HEK293T (cell line): ENCODE data around the gene ASIC5.

ENCODE experiments used
- CTCF ChIA-PET: fragments of 350-600 bp; formaldehyde crosslinking; extraction: SDS; loops from one replicate; lab custom pipeline; 2021; ENCODE audit warnings: antibody characterized with exemption, inconsistent platforms; lab: Yijun Ruan, JAX
- POLR2A ChIA-PET: fragments of 350-600 bp; formaldehyde crosslinking; extraction: SDS; loops from one replicate; lab custom pipeline; 2020; ENCODE audit warnings: antibody characterized with exemption, inconsistent platforms; lab: Yijun Ruan, JAX
- DNase-seq: peaks from one replicate; pipeline ENCODE4 v3.0.0; 2012; ENCODE audit warnings: mixed read lengths; ENCODE audit errors: extremely low spot score
- ARNT ChIP-seq: fragments of 450-650 bp; IDR thresholded peaks from 2 replicates; pipeline ENCODE4 v1.6.1; 2017; ENCODE audit warnings: mild to moderate bottlenecking
- BHLHE40 ChIP-seq: fragments of 450-650 bp; IDR thresholded peaks from 2 replicates; pipeline ENCODE4 v1.6.1; 2016; ENCODE audit warnings: mild to moderate bottlenecking, moderate library complexity, borderline replicate concordance
- CTBP1 ChIP-seq: fragments of 450-650 bp; IDR thresholded peaks from 2 replicates; pipeline ENCODE4 v1.6.1; 2016; ENCODE audit warnings: borderline replicate concordance
- ELF4 ChIP-seq: fragments of 450-650 bp; IDR thresholded peaks from 2 replicates; pipeline ENCODE4 v1.6.1; 2017; ENCODE audit warnings: antibody characterized with exemption
- FOXA1 ChIP-seq: fragments of 450-650 bp; IDR thresholded peaks from 2 replicates; pipeline ENCODE4 v1.6.1; 2016; ENCODE audit warnings: mild to moderate bottlenecking
- FOXK2 ChIP-seq: fragments of 450-650 bp; IDR thresholded peaks from 2 replicates; pipeline ENCODE4 v1.6.1; 2016; ENCODE audit warnings: mild to moderate bottlenecking
- FOXM1 ChIP-seq: fragments of 450-650 bp; IDR thresholded peaks from 2 replicates; pipeline ENCODE4 v1.6.1; 2017; ENCODE audit warnings: mild to moderate bottlenecking, borderline replicate concordance
- HDGF ChIP-seq: fragments of 450-650 bp; IDR thresholded peaks from 2 replicates; pipeline ENCODE4 v1.6.1; 2017; ENCODE audit warnings: antibody characterized with exemption, borderline replicate concordance
- L3MBTL2 ChIP-seq: fragments of 450-650 bp; conservative IDR thresholded peaks from 2 replicates; pipeline ENCODE4 v1.6.1; 2016; ENCODE audit warnings: mild to moderate bottlenecking
- LEF1 ChIP-seq: fragments of 450-650 bp; IDR thresholded peaks from 2 replicates; pipeline ENCODE4 v1.6.1; 2017; ENCODE audit warnings: mild to moderate bottlenecking, borderline replicate concordance
- NFRKB ChIP-seq: fragments of 450-650 bp; IDR thresholded peaks from 2 replicates; pipeline ENCODE4 v1.6.1; 2016; ENCODE audit warnings: mild to moderate bottlenecking, moderate library complexity
- SP1 ChIP-seq: fragments of 450-650 bp; IDR thresholded peaks from 2 replicates; pipeline ENCODE4 v1.6.1; 2017
- SUZ12 ChIP-seq: fragments of 450-650 bp; IDR thresholded peaks from 2 replicates; pipeline ENCODE4 v1.6.1; 2016; ENCODE audit warnings: mild to moderate bottlenecking
- TARDBP ChIP-seq: fragments of 450-650 bp; IDR thresholded peaks from 2 replicates; pipeline ENCODE4 v1.6.1; 2016
- ZNF384 ChIP-seq: fragments of 450-650 bp; IDR thresholded peaks from 2 replicates; pipeline ENCODE4 v1.6.1; 2016
- TF ChIP-seq, protein P1 (sequence below): fragments of 450-650 bp; IDR thresholded peaks from 2 replicates; pipeline ENCODE4 v1.6.1; 2016

The ASIC5 gene

DNA sequence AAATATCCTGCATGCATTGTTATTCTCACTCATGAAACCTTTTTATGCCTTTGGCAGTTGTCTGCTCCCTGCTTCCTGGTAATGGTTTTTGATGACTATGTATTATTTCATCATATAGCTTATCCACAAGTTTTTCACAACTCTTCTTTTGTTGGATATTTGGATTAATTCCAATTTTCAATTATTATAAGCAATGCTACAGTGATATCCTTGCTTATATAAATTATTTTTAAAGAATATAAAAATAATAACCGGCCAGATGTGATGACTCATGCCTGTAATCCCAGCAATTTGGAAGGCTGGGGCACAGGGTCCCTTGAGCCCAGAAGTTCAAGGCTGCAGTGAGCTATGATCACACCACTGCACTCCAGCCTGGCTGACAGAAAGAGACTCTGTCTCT lies 47.0 kb downstream of the ASIC5 start:
- CTCF ChIA-PET = no interaction called here
- POLR2A ChIA-PET = interaction anchor here (2.6 kb wide), 1 partner anchor 134 kb away, joined by 6 read pairs; the partner anchor contains the start of gene CTSO
- no peak for DNase-seq
- TF ChIP-seq NFRKB = no peak
- TF ChIP-seq TARDBP = no peak
- TF ChIP-seq SP1 = no peak
- TF ChIP-seq CTBP1 = no peak
- TF ChIP-seq ZNF384 = no peak
- no peak for TF ChIP-seq LEF1
- no peak for TF ChIP-seq FOXK2
- no peak for TF ChIP-seq FOXA1
- TF ChIP-seq HDGF = no peak
- TF ChIP-seq FOXM1 = no peak
- TF ChIP-seq L3MBTL2 = no peak
- TF ChIP-seq BHLHE40 = no peak
- no peak for TF ChIP-seq SUZ12
- no peak for TF ChIP-seq ELF4
- TF ChIP-seq, protein P1, sequence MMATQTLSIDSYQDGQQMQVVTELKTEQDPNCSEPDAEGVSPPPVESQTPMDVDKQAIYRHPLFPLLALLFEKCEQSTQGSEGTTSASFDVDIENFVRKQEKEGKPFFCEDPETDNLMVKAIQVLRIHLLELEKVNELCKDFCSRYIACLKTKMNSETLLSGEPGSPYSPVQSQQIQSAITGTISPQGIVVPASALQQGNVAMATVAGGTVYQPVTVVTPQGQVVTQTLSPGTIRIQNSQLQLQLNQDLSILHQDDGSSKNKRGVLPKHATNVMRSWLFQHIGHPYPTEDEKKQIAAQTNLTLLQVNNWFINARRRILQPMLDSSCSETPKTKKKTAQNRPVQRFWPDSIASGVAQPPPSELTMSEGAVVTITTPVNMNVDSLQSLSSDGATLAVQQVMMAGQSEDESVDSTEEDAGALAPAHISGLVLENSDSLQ = no peak
- TF ChIP-seq ARNT = no peak

DNA sequence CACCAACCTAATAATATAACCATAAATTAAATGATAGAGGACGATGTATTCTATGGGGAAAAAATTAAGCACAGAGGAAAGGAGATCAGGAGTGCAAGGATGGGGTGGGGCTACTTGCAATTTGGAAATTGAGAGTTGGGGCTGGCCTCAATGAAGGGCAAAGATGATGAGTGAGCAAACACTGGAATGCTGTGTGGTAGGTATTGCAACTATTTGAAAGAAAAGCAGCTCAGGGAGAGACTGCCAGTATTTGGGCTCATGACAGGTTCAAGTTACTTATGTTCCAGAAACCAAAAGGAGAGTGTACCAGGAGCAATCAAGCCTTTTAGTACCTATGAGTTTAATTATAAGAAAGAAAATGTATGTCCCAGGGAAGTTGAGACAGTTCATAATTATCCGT lies 47.4 kb downstream of the ASIC5 start:
- CTCF ChIA-PET = no interaction called here
- TF ChIP-seq L3MBTL2 (no peak), SUZ12 (no peak), FOXA1 (no peak)
- DNase-seq = no peak
- POLR2A ChIA-PET = interaction anchor here (2.6 kb wide), 1 partner anchor 135 kb away, joined by 6 read pairs; the partner anchor contains the start of gene CTSO

DNA sequence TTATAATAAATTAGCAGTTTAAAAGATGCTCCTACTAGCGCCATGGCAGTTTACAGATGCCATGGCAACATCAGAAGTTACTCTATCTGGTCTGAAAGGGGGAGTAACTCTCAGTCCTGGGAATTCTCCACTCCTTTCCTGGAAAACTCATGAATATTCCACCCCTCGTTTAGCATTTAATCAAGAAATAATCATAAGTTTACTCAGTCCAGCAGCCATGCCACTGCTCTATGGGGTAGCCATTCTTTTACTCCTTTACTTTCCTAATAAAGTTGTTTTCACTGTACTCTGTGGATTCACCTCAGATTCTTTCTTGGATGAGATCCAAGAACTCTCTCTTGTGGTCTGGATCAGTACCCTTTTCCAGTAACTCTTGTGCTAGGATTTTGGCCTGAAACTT lies 55.0 kb downstream of the ASIC5 start:
- no peak for TF ChIP-seq ELF4
- TF ChIP-seq FOXM1 = no peak
- ChIA-PET CTCF (interaction anchor here (4.1 kb wide), 1 partner anchor 142 kb away, joined by 40 read pairs; the partner anchor contains the start of gene CTSO), POLR2A (interaction anchor here (2.5 kb wide), 1 partner anchor 142 kb away, joined by 14 read pairs; the partner anchor contains the start of gene CTSO)
- no peak for DNase-seq

DNA sequence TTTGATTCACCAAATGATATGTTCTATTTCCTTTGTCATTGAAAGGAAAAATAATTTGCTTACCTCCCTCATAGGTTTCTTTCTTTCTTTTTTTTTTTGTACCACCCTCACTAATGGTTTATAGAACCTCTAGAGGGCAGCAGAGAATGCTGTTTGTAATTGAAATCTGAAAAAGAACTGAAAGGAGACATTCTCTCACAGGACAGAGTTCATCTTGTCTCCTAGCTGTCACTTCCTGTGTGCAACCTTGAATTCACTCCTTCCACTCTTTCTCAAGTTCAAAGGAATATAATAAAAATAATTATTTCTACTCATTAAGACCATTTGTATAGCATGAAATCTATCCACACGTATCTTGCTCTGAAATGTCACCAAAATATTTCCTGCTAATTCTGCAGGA lies 56.2 kb downstream of the ASIC5 start:
- DNase-seq = peak; percentile 58
- TF ChIP-seq ZNF384 (peak; percentile 95), BHLHE40 (no peak)
- CTCF ChIA-PET = interaction anchor here (0.6 to 4.1 kb wide), 4 partner anchors 13 to 729 kb away, joined by 3 to 40 read pairs (median 4); partner anchors contain the start of gene CTSO
- POLR2A ChIA-PET = interaction anchor here (2.5 kb wide), 1 partner anchor 144 kb away, joined by 14 read pairs; the partner anchor contains the start of gene CTSO

DNA sequence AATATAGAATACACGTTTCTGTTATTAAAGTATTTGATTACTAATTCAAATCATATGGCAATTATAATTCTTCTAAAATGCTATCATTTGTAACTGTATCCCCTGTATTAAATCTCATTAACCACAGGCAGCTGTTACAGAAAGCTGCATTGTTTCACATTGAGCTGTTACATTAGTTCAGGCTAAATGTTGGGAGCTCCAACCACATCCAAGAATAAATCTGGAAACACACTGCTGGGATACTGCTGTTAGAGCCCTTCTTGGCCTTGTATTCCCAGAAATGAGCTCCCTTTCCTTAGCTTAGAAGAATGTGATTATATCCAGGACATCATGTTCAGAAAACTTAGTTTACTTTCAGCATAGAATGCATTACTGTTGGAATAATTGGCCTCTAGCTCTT lies 59.1 kb downstream of the ASIC5 start:
- ChIA-PET CTCF (interaction anchor here (2.2 kb wide), 1 partner anchor 11 kb away, joined by 6 read pairs; no protein-coding TSS in a partner anchor), POLR2A (interaction anchor here (0.8 kb wide), 1 partner anchor 147 kb away, joined by 3 read pairs; the partner anchor contains the start of gene CTSO)
- no peak for DNase-seq
- TF ChIP-seq SUZ12 (no peak), BHLHE40 (no peak), FOXK2 (no peak), NFRKB (no peak), LEF1 (no peak), TARDBP (no peak), ELF4 (no peak), FOXM1 (no peak), L3MBTL2 (no peak), FOXA1 (no peak), SP1 (no peak), ZNF384 (no peak), CTBP1 (no peak), ARNT (no peak), HDGF (no peak)
- TF ChIP-seq, protein P1 = no peak

DNA sequence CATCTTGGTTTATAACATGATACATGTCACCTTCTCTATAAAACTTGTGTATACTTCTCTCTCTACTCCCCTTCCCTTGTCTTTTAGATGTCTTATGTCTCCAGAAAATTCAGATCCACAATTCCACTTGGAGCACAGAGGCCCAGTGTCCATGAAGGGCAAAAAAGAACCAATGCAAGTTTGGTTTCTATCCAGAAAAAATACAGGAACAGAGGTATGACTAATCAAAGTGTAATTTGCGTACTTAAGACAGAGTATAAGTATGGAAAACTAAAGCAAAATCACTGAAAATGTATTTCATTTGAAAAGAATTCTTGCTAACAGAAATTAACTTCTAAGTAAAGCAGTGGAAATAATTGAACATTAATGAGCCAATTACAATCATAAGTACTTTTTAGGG lies 61.1 kb downstream of the ASIC5 start:
- POLR2A ChIA-PET = no interaction called here
- no peak for DNase-seq
- CTCF ChIA-PET = interaction anchor here (0.7 kb wide), 1 partner anchor 65 kb away, joined by 3 read pairs; no protein-coding TSS in a partner anchor
- TF ChIP-seq HDGF (no peak), BHLHE40 (no peak), L3MBTL2 (no peak), FOXK2 (no peak), SUZ12 (no peak), SP1 (no peak), ARNT (no peak)

DNA sequence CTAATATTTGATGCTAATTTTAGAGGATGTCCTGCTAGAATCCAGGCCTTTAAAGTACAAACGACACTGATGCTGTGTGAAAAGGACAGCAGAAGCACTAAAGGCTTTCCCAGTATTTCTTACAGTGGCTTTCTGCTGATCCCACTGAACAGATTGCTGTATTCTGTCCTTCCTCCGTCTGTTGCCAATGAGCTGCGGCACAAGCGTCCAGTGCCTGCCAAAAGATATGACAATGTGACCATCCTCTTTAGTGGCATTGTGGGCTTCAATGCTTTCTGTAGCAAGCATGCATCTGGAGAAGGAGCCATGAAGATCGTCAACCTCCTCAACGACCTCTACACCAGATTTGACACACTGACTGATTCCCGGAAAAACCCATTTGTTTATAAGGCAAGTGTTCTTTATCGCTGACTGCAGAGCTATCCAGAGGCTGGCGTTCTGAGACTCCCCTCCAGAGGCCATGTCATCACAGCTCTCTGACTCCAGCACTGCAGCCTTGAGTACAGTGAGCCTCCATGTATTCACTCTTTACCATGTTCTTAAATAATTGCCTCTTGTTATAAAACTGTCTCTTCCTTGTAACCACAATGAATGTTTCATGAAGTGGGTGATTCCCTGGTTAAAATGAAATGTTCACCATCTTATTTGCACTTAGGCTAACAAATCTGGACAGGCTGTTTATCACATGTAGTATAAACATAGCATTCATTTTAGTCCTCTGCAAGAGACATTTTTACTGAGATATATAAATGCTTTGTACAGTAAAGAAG lies 63.7 kb downstream of the ASIC5 start:
- CTCF ChIA-PET = no interaction called here
- no peak for DNase-seq
- POLR2A ChIA-PET = interaction anchor here (2.8 kb wide), 1 partner anchor 151 kb away, joined by 8 read pairs; the partner anchor contains the start of gene CTSO
- TF ChIP-seq BHLHE40 (no peak), CTBP1 (no peak), FOXM1 (no peak), HDGF (no peak)
